NCI-H446 treated with DMSO at 0.1 percent for 48 hours (cell line): ENCODE results near the gene OR2B3.
"Not testable (repeated sequence)": the region's sequence is repeated elsewhere in the genome, so short reads cannot be mapped to it uniquely, and the experiment has no call there.

Source experiments
- DNase-seq: peaks from one replicate; lab custom pipeline; 2025; lab: John Stamatoyannopoulos, UW

OR2B3 gene, protein sequence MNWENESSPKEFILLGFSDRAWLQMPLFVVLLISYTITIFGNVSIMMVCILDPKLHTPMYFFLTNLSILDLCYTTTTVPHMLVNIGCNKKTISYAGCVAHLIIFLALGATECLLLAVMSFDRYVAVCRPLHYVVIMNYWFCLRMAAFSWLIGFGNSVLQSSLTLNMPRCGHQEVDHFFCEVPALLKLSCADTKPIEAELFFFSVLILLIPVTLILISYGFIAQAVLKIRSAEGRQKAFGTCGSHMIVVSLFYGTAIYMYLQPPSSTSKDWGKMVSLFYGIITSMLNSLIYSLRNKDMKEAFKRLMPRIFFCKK

DNA sequence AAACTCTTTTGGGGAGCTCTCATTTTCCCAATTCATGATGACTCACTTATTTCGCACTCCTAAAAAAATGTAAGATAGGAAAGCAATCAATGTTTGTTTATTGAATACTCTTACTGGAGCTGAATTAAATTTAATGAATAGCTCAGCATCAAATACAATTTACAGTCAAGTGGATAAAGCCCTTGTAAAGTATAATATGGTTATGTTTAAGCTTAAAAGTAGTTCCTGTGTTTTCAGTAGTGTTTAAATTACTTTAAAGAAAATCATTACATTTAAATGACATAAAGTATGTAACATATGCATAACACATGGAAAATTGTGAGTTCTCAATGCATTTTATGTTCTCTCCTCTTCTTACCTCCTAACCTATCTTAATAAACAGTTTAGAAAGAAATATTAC lies at the start of gene OR2B3:
TSS of gene OR2B3 (minus strand) at position 101 of the 400 bp plus-strand sequence. CDS start at position 36, 65 bp downstream.
- no peak for DNase-seq

DNA sequence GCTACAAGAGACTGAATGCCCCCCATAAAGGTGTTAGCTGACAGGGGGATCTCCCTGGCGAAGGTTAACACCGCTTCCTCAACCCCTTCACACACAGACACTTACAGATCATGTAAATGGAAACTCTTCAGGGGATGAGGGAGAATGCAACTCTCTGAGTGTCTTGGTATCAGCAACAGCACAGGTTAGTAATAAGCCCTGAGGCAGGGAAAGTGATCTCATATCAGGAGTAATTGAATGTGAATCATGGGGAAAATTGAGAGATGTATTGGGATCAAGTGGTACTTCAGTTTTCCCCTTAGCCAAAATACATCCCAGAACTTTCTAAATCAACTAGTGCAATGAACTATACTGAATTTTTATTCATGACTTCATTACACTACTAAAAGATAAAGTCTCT lies 44.6 kb upstream of the OR2B3 start:
- no peak for DNase-seq

DNA sequence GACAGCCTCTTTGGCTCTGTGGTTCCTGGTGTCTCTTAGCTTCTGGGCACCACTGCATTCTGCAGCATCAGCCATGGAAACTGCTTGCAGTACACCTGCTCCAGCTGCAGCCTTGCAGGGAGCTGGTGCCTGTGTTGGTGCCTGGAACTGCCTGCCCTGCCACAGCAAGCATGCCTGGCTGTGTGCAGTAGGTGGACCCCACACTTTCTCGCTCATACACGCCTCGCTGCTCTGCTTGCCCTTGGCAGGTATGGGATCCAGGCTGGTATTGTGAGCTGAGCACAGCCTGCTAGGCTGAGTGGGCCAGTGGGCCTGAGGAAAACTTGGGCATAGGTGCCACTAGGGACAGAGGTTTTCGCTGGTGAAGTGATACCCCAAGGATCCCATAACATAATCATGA lies 43.5 kb upstream of the OR2B3 start:
- no peak for DNase-seq

DNA sequence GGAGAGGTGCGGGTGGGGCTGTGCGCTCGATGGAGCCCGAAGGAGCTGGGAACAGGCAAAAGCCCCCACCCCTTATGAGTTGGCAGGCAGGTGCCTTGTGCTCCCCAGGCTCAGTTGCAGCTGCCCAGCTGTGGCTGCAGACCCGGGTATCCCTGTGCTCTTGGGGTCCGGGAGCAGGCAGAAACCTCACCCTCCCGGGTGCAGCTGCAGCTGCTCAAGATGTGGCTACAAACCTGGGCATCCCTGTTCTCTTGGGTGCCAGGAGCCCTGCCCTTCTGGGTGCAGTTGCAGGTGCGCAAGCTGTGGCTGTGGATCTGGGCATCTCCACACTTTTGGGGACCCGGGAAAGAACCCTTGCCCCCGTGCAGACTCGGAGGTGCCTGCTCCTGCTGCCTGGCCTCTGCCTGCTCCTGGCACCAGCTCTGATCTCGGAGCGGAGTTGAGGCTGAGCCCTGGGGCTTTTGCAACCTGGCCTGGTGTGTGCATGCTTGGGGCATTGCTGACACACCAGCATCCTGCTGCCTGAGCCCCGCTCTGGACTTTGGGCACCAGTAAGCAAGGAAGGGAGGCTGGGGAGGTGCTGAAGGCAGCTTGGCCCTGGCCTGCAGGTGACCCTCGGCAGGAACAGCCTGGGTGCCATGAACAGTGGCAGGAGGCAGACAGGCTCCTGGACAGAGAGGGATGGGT lies 42.4 kb upstream of the OR2B3 start:
- no peak for DNase-seq

DNA sequence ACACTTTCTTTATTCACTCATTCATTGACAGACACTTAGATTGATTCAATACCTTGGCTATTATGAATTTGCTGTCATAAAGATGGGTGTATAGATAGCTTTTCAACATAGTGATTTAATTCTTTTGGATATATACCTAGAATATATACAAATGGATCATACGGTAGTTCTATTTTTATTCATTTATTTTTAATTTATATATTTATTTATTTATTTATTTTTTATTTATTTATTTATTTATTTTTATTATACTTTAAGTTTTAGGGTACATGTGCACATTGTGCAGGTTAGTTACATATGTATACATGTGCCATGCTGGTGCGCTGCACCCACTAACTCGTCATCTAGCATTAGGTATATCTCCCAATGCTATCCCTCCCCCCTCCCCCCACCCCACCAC lies 27.9 kb upstream of the OR2B3 start:
- not testable (repeated sequence) for DNase-seq

DNA sequence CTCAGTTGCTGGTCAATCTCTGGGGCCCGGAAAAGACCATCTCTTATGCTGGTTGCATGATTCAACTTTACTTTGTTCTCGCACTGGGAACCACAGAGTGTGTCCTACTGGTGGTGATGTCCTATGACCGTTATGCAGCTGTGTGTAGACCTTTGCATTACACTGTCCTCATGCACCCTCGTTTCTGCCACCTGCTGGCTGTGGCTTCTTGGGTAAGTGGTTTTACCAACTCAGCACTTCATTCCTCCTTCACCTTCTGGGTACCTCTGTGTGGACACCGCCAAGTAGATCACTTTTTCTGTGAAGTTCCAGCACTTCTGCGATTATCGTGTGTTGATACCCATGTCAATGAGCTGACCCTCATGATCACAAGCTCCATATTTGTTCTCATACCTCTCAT lies 25.0 kb upstream of the OR2B3 start:
- no peak for DNase-seq

DNA sequence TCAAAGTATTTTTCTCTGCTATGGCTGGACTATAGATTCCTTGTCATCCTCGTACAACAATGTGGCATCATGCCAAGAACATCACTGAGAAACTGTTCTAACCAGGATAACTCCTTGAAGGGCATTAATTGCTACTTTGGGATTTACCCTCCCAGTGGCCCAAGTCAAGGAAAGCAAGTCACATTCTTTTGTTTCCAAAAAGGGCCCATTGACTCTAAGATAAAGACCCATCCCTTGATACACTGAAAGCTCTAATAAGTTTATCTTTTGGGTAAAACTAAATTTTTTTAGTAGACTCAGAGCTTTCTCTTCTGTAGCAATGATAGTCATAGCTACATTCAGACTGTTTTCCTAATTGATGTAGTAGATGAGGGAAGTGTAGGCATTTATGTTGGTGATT lies 20.6 kb upstream of the OR2B3 start, which contains the start of gene OR2J3:
TSS of gene OR2J3 (plus strand) at position 301 of the 400 bp plus-strand sequence. CDS start 3,833 bp downstream, outside the sequence.
- DNase-seq, result no peak

DNA sequence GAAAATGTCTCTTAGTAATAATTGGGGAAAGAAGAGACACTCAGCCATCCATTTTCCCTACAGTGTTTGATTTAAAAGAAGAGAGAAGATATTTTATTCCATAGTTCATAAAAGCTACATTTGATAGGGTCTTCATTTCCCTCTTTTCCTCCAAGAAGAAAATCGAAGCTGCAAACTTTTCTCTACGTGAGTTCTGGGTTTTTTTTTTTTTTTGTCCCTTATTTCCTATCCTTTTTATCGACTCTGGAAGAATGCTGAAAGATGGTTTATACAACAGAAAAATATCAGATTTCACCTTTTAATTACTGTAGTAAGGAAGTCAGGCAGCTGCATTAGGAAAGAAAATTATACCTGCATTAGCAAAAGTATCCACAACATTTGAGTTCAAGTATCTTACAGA lies 12.1 kb upstream of the OR2B3 start, which contains the start of gene OR2J1:
TSS of gene OR2J1 (plus strand) at position 301 of the 400 bp plus-strand sequence. CDS start 1,453 bp downstream, outside the sequence.
- no peak for DNase-seq

DNA sequence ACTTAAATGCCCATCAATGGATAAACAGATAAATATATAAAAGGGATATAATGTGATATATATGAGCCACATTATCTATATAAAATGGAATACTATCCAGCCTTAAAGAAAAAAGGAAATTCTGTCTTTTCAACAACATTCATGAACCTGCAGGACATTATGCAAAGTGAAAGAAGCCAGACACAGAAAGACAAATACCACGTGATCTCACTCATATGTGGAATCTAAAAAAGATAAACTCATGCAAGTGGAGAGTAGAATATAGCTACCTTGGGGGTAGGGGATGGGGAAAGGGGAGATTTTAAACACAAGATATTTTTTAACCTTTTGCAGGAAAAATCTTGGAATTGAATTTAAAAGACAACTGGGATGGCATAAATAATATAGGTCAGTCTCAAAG lies 10.7 kb upstream of the OR2B3 start:
- no peak for DNase-seq

DNA sequence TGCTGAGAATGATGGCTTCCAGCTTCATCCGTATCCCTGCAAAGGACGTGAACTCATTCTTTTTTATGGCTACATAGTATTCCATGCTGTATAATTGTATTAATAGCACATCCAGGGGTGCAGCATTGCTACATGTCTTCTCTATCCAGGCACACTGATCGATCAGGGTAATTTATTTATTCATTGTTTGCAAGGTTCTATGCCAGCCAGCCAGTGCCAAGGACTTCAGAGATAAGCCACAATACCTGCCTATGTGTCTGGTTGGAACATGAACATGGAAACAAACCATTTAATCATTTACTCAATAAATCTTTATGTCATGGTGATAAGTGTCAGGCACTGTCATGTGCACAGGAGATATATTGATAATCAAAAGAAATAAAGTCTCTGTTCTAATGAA lies 5.8 kb upstream of the OR2B3 start:
- no peak for DNase-seq

DNA sequence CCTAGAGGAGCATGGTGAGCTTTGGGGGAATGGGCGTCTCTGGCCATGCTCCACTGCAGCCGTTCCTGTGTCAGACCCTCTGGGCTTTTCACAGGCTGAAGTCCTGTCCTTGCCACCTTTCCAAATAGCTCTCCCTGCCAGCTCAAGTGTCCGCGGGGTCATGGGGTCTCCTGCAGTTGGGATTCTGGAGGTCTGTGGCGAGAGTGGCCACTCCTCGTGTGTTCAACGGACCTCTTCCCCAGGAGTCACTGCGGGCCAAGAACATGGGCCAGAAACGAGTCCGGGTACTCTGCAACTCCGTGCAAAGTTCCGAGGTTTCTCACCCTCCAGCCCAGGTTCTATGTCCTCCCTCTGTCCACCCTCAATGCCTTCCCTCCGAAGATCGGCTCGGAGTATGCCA lies 4.7 kb downstream of the OR2B3 start:
- DNase-seq, result no peak

DNA sequence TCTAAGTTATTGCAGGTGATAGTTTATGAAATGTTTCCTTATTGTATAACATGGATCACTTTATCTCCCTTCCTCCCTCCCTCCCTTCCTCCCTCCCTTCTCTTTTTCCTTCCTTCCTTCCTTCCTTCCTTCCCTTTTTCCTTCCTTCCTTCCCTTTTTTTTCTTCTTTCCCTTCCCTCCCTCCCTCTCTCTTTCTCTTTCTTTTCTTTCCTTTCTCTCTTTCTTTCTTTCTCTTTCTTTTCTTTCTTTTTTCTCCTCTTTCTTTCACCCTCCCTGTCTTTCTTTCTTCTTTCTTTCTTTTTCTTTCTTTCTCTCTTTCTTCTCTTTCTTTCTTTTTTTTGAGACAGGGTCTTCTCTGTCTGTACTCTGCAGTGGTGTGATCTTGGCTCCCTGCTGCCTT lies 5.8 kb downstream of the OR2B3 start:
- no peak for DNase-seq

DNA sequence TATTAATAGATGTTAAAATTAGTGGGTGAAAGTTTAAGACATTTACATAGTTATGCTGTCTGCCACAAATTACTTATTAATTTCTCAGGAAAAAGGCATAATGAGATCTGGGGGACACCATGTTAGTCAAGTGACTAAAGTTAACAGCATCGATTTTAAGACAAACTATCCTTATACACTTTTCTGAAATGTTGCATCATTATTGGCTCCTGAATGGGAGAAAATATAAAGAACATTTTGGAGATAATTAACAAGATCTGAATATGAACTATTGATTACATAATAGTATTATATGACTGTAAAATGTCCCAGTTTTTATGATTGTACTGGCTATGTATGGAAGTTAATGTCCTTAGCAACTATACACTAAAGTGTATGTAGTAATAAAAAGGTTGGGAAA lies 7.9 kb downstream of the OR2B3 start:
- no peak for DNase-seq

DNA sequence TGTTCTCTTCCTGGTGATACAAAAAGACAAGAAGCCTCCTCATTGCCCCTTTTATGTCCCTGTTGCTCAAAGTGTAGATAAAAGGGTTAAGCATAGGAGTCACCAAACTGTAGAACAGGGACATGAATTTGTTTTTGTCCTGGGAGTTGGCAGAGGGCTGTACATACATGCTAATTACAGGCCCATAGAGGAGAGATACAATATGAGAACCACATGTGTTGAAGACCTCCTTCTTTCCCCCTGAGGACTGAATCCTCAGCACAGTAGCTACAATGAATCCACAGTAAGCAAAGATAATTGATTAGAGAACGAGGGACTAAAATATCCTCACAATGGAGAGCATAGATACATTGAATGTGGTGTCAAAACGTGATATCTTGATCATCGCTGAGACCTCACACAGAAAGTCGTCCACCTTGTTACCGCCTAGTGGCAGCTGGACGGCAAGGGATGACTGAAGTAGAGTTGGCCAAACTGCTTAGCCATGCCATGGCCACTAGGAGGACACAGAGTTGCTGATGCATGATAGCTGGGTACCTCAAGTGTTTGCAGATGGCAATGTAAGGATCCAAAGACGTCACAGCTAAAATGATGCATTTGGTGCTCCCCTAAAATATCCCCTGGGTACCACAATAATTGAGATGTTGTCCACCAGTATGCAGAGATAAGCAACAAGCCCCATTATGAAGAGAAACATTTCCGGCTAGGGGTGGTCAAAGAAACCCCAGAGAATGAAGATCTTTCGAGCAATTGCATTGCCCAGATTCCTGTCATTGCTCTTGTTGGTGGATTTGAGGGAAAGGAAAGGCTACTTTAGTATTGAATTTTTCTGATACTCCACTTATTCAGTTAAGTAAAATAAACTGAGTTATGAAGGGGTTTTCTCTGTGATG lies 15.0 kb downstream of the OR2B3 start:
- no peak for DNase-seq

DNA sequence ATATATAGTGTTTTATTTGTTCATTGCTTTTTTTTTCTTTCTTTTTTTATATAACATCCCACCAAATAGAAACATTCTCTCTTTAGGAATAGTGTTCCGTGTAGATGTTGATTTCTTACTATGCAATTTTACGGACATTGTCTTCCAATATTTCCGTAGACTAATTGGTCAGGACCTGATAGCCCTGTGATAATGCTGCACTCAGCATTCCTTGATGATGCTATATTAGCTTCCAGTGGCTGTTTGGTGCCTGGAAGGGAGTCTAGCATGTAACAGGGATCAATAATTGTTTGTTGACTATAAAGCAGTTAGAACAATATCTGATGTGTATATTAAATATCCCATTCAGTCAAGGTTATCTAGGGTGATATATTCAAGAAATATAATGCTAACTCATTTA lies 35.4 kb downstream of the OR2B3 start:
- no peak for DNase-seq

DNA sequence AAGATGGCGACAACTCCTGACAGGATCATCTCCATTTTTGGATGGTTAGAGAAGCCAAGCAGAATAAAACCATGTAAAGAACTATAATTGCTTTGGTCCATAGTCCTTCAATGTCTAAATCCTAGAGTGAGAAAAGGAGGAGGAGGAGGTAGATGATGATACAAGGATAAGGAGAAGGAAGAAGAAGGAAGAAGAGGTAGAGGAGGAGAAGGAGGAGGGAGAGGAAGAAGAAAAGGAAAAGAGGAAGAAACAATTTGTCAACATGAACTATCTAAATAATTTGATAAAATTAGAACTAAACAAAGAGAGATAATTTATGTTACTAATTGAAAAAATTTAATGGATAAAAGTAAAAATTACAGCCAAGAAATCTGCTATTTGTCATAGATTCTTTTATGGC lies 42.0 kb downstream of the OR2B3 start, which contains the start of gene OR2W1:
TSS of gene OR2W1 (minus strand) at position 101 of the 400 bp plus-strand sequence. CDS start at position 101, 0 bp downstream.
- no peak for DNase-seq
